A673 (cell line): ENCODE measurements around the gene COPS6.

Source experiments
- EZH2 ChIP-seq: fragments of 200-600 bp; sonication (generic); IDR thresholded peaks from 2 replicates; pipeline ENCODE4 v1.6.1; 2017; ENCODE audit warnings: borderline replicate concordance, low read depth, mild to moderate bottlenecking, mixed read lengths, antibody characterized with exemption, low read length; ENCODE audit not compliant: poor library complexity, severe bottlenecking
- TF ChIP-seq, protein P1 (sequence below): fragments of 300-800, 200-600 bp; sonication (generic); conservative IDR thresholded peaks from 2 replicates; pipeline ENCODE4 v1.5.1; 2017; ENCODE audit warnings: low read depth, mild to moderate bottlenecking, antibody characterized with exemption, low read length, moderate library complexity, mixed read lengths

- TF ChIP-seq, protein P1, sequence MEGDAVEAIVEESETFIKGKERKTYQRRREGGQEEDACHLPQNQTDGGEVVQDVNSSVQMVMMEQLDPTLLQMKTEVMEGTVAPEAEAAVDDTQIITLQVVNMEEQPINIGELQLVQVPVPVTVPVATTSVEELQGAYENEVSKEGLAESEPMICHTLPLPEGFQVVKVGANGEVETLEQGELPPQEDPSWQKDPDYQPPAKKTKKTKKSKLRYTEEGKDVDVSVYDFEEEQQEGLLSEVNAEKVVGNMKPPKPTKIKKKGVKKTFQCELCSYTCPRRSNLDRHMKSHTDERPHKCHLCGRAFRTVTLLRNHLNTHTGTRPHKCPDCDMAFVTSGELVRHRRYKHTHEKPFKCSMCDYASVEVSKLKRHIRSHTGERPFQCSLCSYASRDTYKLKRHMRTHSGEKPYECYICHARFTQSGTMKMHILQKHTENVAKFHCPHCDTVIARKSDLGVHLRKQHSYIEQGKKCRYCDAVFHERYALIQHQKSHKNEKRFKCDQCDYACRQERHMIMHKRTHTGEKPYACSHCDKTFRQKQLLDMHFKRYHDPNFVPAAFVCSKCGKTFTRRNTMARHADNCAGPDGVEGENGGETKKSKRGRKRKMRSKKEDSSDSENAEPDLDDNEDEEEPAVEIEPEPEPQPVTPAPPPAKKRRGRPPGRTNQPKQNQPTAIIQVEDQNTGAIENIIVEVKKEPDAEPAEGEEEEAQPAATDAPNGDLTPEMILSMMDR: no peak
- no peak for TF ChIP-seq EZH2
Measured at GRCh38 chr7:100107125-100107737, 18.5 kb downstream of the COPS6 start.
